Neutrophil (primary cell): ENCODE results near the gene GPRIN3.

ENCODE experiments used
- H3K27ac ChIP-seq: fragments of 200-600 bp; sonication (generic); 2 replicates; pipeline ENCODE4 v1.5.1; 2016; ENCODE audit warnings: mild to moderate bottlenecking, moderate library complexity
- H3K27me3 ChIP-seq: fragments of 200-600 bp; sonication (generic); 2 replicates; pipeline ENCODE4 v1.6.0; 2016; ENCODE audit warnings: mild to moderate bottlenecking
- H3K36me3 ChIP-seq: fragments of 200-600 bp; sonication (generic); 2 replicates; pipeline ENCODE4 v1.5.1; 2017
- H3K4me1 ChIP-seq, 2 experiments: fragments of 200-600 bp in 1 of 2; sonication (generic) in 1 of 2; 1 replicate in 1 of 2; 2 replicates in 1 of 2; pipeline versions ENCODE4 v1.5.1 to v1.6.1; 2013 to 2016; ENCODE audit warnings: low read depth in 1 of 2, low read length in 1 of 2, mild to moderate bottlenecking in 1 of 2, moderate library complexity in 1 of 2; ENCODE audit not compliant: control insufficient read depth in 1 of 2, insufficient read depth in 1 of 2
- H3K4me3 ChIP-seq, 2 experiments: fragments of 200-600 bp in 1 of 2; sonication (generic) in 1 of 2; 1 replicate in 1 of 2; 2 replicates in 1 of 2; pipeline ENCODE4 v1.5.1; 2013 to 2016; ENCODE audit warnings: low read depth in 1 of 2, low read length in 1 of 2, mild to moderate bottlenecking in 1 of 2, moderate library complexity in 1 of 2
- H3K9me3 ChIP-seq: fragments of 200-600 bp; sonication (generic); 2 replicates; pipeline ENCODE4 v1.5.1; 2016
- CTCF ChIP-seq: fragments of 200-600 bp; sonication (generic); IDR thresholded peaks from 2 replicates; pipeline ENCODE4 v1.5.1; 2016; ENCODE audit warnings: antibody characterized with exemption

The GPRIN3 gene

GRCh38 chr4:89306486-89307177, 968 bp downstream of the GPRIN3 start:
- Histone ChIP-seq H3K27me3 (peaks cover 42% of the 10 kb centered on the region), H3K36me3 (no peaks in the 10 kb centered on the region), H3K27ac (no peak overlapping the region), H3K9me3 (no peaks in the 10 kb centered on the region), H3K4me3 (peak overlapping the region in 1 of 2 experiments; percentile 68), H3K4me1 (peaks cover 8 to 24% of the 10 kb centered on the region in 2 experiments)
- TF ChIP-seq CTCF, result no peak

- Histone ChIP-seq H3K27ac (no peak overlapping the region), H3K27me3 (peaks cover 42% of the 10 kb centered on the region), H3K4me1 (peaks cover 8 to 24% of the 10 kb centered on the region in 2 experiments), H3K36me3 (no peaks in the 10 kb centered on the region), H3K4me3 (no peak overlapping the region), H3K9me3 (no peaks in the 10 kb centered on the region)
- TF ChIP-seq CTCF, result no peak
These were observed 1.7 kb downstream of the GPRIN3 start for GRCh38 chr4:89305712-89306437.

- no peak overlapping the region for H3K4me3 ChIP-seq
- TF ChIP-seq CTCF, result no peak
- no peaks in the 10 kb centered on the region for H3K9me3 ChIP-seq
- peaks cover 42% of the 10 kb centered on the region for H3K27me3 ChIP-seq
- H3K27ac ChIP-seq, result no peak overlapping the region
- H3K4me1 ChIP-seq, result peaks cover 8 to 26% of the 10 kb centered on the region in 2 experiments
- no peaks in the 10 kb centered on the region for H3K36me3 ChIP-seq
These were observed 2.6 kb downstream of the GPRIN3 start for GRCh38 chr4:89305028-89305427.

- no peaks in the 10 kb centered on the region for H3K36me3 ChIP-seq
- H3K27me3 ChIP-seq, result peaks cover 39% of the 10 kb centered on the region
- no peak overlapping the region for H3K27ac ChIP-seq
- H3K9me3 ChIP-seq, result no peaks in the 10 kb centered on the region
- TF ChIP-seq CTCF, result no peak
- peaks cover 16 to 37% of the 10 kb centered on the region in 2 experiments for H3K4me1 ChIP-seq
- no peak overlapping the region for H3K4me3 ChIP-seq
These were observed 3.7 kb downstream of the GPRIN3 start for GRCh38 chr4:89303814-89304388.

- Histone ChIP-seq H3K27ac (no peak overlapping the region), H3K4me1 (peaks cover 23 to 43% of the 10 kb centered on the region in 2 experiments), H3K27me3 (peaks cover 32% of the 10 kb centered on the region), H3K36me3 (no peaks in the 10 kb centered on the region), H3K4me3 (no peak overlapping the region), H3K9me3 (no peaks in the 10 kb centered on the region)
- no peak for TF ChIP-seq CTCF
These were observed 4.4 kb downstream of the GPRIN3 start for GRCh38 chr4:89303177-89303576.
